Caco-2 (cell line): ENCODE results near the gene LINC00632. TPM values are rescaled to one million over a fixed set of nuclear protein-coding genes. Genes with fewer than 3 reads are reported as not detected.

Experiments used
- BruUV-seq: library from RNA; stranded (reverse); fragments of 400-500 nt; replicated peaks from 2 replicates; lab custom pipeline; 2021; lab: Mats Ljungman, UMichigan
- CTCF ChIA-PET: fragments of 300-600 bp; sonication (Branson Sonifier 250); formaldehyde crosslinking; loops from one replicate; lab custom pipeline; 2022; ENCODE audit warnings: antibody characterized with exemption; lab: Charles Lee
- POLR2A ChIA-PET: fragments of 300-600 bp; sonication (Branson Sonifier 250); formaldehyde crosslinking; loops from one replicate; lab custom pipeline; 2022; ENCODE audit warnings: antibody characterized with exemption; lab: Charles Lee
- DNase-seq, 2 experiments: peaks; one replicate each; pipeline versions ENCODE4 v3.0.0 to v3.0.0-alpha.2; 2020 to 2022
- H3K27me3 ChIP-seq: replicated peaks from 2 replicates; pipeline ENCODE4 v1.6.0; 2011; ENCODE audit warnings: low read length; ENCODE audit not compliant: control insufficient read depth, insufficient read depth
- H3K36me3 ChIP-seq: 2 replicates; pipeline ENCODE4 v1.5.1; 2011; ENCODE audit warnings: low read length; ENCODE audit not compliant: control insufficient read depth, insufficient read depth
- H3K4me1 ChIP-seq: fragments of 250-450 bp; sonication (Bioruptor Pico); 2 replicates; pipeline ENCODE4 v1.5.1; 2020; ENCODE audit warnings: mild to moderate bottlenecking
- H3K4me3 ChIP-seq: 2 replicates; pipeline ENCODE4 v1.5.1; 2011; ENCODE audit warnings: low read depth, mild to moderate bottlenecking, control low read depth, low read length
- H3K9me3 ChIP-seq: fragments of 250-450 bp; sonication (Bioruptor Pico); 2 replicates; pipeline ENCODE4 v1.5.1; 2020; ENCODE audit warnings: mild to moderate bottlenecking, moderate library complexity
- H3K27ac Mint-ChIP-seq: one replicate; pipeline ENCODE4 v1.8.0; 2022; ENCODE audit warnings: mixed read lengths; ENCODE audit not compliant: unreplicated experiment
- H3K27me3 Mint-ChIP-seq: one replicate; pipeline ENCODE4 v1.8.0; 2022; ENCODE audit warnings: mixed read lengths; ENCODE audit not compliant: insufficient read depth, unreplicated experiment
- H3K36me3 Mint-ChIP-seq: one replicate; pipeline ENCODE4 v1.8.0; 2022; ENCODE audit warnings: mild to moderate bottlenecking, mixed read lengths; ENCODE audit not compliant: insufficient read depth, unreplicated experiment
- H3K4me1 Mint-ChIP-seq: one replicate; pipeline ENCODE4 v1.8.0; 2022; ENCODE audit warnings: low read depth, mixed read lengths; ENCODE audit not compliant: unreplicated experiment
- H3K4me3 Mint-ChIP-seq: one replicate; pipeline ENCODE4 v1.8.0; 2022; ENCODE audit warnings: mild to moderate bottlenecking, moderate library complexity, mixed read lengths; ENCODE audit not compliant: unreplicated experiment
- H3K9me3 Mint-ChIP-seq: one replicate; pipeline ENCODE4 v1.8.0; 2022; ENCODE audit warnings: mixed read lengths; ENCODE audit not compliant: unreplicated experiment
- intact Hi-C: fragments of 100-400 bp; cut with micrococcal nuclease; formaldehyde crosslinking; loops from one replicate; pipeline ENCODE4 v1.10.0; 2022; ENCODE audit not compliant: unreplicated experiment
- total RNA-seq: library from RNA; stranded (reverse); gene quantifications from 2 replicates; pipeline ENCODE4 v1.2.3, GENCODE V29; 2022
- TF ChIP-seq, protein P1 (sequence below), 2 experiments: fragments of 200-600 bp in 1 of 2; IDR thresholded peaks; 1 replicate in 1 of 2; 2 replicates in 1 of 2; pipeline versions ENCODE4 v1.5.1 to v1.8.0; 2011 to 2022; ENCODE audit warnings: antibody characterized with exemption in 1 of 2, control low read depth in 1 of 2, inconsistent platforms in 1 of 2, low read depth in 1 of 2, low read length in 1 of 2, mild to moderate bottlenecking in 1 of 2, moderate library complexity in 1 of 2; ENCODE audit not compliant: insufficient read depth in 1 of 2, severe bottlenecking in 1 of 2, unreplicated experiment in 1 of 2

Gene LINC00632
- total RNA-seq, 1 experiment from 2014 or later = not detected

DNA sequence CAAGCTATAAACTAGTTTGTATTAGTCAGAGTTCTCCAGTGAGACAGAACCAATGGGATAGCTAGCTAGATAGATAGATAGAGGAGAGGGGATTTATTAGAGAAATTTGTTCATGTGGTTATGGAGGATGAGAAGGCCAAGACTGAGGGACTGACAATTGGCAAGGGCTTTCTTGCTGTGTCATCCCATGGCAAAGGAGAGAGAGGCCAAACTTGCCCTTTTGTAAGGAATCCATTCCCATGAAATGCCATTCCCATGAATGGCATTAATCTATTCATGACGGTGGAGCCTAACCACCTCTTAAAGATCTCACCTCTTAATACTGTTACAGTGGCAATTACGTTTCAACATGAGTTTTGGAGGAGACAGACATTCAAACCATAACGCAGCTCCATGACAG, 58.1 kb downstream of the LINC00632 start:
- ChIA-PET POLR2A (no interaction called here), CTCF (no interaction called here)
- Mint-ChIP-seq H3K4me3 (no peak overlapping the region), H3K27me3 (no peaks in the 10 kb centered on the region), H3K4me1 (no peaks in the 10 kb centered on the region), H3K9me3 (no peaks in the 10 kb centered on the region), H3K27ac (no peak overlapping the region), H3K36me3 (no peaks in the 10 kb centered on the region)
- Histone ChIP-seq H3K27me3 (no peaks in the 10 kb centered on the region), H3K36me3 (no peaks in the 10 kb centered on the region), H3K4me1 (no peaks in the 10 kb centered on the region), H3K9me3 (no peaks in the 10 kb centered on the region), H3K4me3 (no peak overlapping the region)
- DNase-seq = no peak
- TF ChIP-seq, protein P1, sequence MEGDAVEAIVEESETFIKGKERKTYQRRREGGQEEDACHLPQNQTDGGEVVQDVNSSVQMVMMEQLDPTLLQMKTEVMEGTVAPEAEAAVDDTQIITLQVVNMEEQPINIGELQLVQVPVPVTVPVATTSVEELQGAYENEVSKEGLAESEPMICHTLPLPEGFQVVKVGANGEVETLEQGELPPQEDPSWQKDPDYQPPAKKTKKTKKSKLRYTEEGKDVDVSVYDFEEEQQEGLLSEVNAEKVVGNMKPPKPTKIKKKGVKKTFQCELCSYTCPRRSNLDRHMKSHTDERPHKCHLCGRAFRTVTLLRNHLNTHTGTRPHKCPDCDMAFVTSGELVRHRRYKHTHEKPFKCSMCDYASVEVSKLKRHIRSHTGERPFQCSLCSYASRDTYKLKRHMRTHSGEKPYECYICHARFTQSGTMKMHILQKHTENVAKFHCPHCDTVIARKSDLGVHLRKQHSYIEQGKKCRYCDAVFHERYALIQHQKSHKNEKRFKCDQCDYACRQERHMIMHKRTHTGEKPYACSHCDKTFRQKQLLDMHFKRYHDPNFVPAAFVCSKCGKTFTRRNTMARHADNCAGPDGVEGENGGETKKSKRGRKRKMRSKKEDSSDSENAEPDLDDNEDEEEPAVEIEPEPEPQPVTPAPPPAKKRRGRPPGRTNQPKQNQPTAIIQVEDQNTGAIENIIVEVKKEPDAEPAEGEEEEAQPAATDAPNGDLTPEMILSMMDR (IDR thresholded peaks at IDR 0.05; ENCODE audit: insufficient read depth in 1 of 2, low read depth in 1 of 2, low read length in 1 of 2, severe bottlenecking in 1 of 2, unreplicated experiment in 1 of 2) = no peak
- intact Hi-C loops = no loop called here
- BruUV-seq = no TSS peak

- TF ChIP-seq, protein P1 (IDR thresholded peaks at IDR 0.05; ENCODE audit: insufficient read depth in 1 of 2, low read depth in 1 of 2, low read length in 1 of 2, severe bottlenecking in 1 of 2, unreplicated experiment in 1 of 2) = no peak
Observed at GRCh38 chrX:140775211-140775610, 65.7 kb downstream of the LINC00632 start.

GRCh38 chrX:140776320-140776719, 66.8 kb downstream of the LINC00632 start:
- no peak overlapping the region for H3K27ac Mint-ChIP-seq
- Histone ChIP-seq H3K4me1 (no peaks in the 10 kb centered on the region), H3K27me3 (no peaks in the 10 kb centered on the region), H3K4me3 (no peak overlapping the region), H3K9me3 (no peaks in the 10 kb centered on the region), H3K36me3 (no peaks in the 10 kb centered on the region)
- H3K36me3 Mint-ChIP-seq = no peaks in the 10 kb centered on the region
- no peaks in the 10 kb centered on the region for H3K9me3 Mint-ChIP-seq
- POLR2A ChIA-PET = no interaction called here
- H3K27me3 Mint-ChIP-seq = no peaks in the 10 kb centered on the region
- intact Hi-C loops = no loop called here
- DNase-seq = no peak
- no TSS peak for BruUV-seq
- no peak overlapping the region for H3K4me3 Mint-ChIP-seq
- no peaks in the 10 kb centered on the region for H3K4me1 Mint-ChIP-seq
- TF ChIP-seq, protein P1 (IDR thresholded peaks at IDR 0.05; ENCODE audit: insufficient read depth in 1 of 2, low read depth in 1 of 2, low read length in 1 of 2, severe bottlenecking in 1 of 2, unreplicated experiment in 1 of 2) = no peak
- CTCF ChIA-PET = no interaction called here

More at GRCh38 chrX:140775211-140775610, 65.7 kb downstream of the LINC00632 start:
- intact Hi-C loops = no loop called here
- Mint-ChIP-seq H3K27me3 (no peaks in the 10 kb centered on the region), H3K36me3 (no peaks in the 10 kb centered on the region), H3K4me1 (no peaks in the 10 kb centered on the region), H3K27ac (no peak overlapping the region), H3K4me3 (no peak overlapping the region), H3K9me3 (no peaks in the 10 kb centered on the region)
- DNase-seq = no peak
- H3K4me3 ChIP-seq = no peak overlapping the region
- no peaks in the 10 kb centered on the region for H3K4me1 ChIP-seq
- no TSS peak for BruUV-seq
- POLR2A ChIA-PET = no interaction called here
- H3K27me3 ChIP-seq = no peaks in the 10 kb centered on the region
- no peaks in the 10 kb centered on the region for H3K36me3 ChIP-seq
- no peaks in the 10 kb centered on the region for H3K9me3 ChIP-seq
- CTCF ChIA-PET = no interaction called here
